ENCODE measurements around the gene ZNG1C.
"Not testable (repeated sequence)": the region's sequence is repeated elsewhere in the genome, so short reads cannot be mapped to it uniquely, and the experiment has no call there.

GRCh38 chr9:68335935-68336334 lies 94.2 kb downstream of the ZNG1C start:
- TF ChIP-seq POLR2A, CTCF, POLR2AphosphoS5, EP300 (IDR thresholded peaks at IDR 0.05): not testable (repeated sequence)

All from stomach (tissue), 4 donors.